ENCODE results near the gene CD1C. TPM values are rescaled to one million over a fixed set of nuclear protein-coding genes. Genes with fewer than 3 reads are reported as not detected.
"Not testable (repeated sequence)": the region's sequence is repeated elsewhere in the genome, so short reads cannot be mapped to it uniquely, and the experiment has no call there.

The CD1C gene
- total RNA-seq, 1 donor from 2014 or later: not detected

DNA sequence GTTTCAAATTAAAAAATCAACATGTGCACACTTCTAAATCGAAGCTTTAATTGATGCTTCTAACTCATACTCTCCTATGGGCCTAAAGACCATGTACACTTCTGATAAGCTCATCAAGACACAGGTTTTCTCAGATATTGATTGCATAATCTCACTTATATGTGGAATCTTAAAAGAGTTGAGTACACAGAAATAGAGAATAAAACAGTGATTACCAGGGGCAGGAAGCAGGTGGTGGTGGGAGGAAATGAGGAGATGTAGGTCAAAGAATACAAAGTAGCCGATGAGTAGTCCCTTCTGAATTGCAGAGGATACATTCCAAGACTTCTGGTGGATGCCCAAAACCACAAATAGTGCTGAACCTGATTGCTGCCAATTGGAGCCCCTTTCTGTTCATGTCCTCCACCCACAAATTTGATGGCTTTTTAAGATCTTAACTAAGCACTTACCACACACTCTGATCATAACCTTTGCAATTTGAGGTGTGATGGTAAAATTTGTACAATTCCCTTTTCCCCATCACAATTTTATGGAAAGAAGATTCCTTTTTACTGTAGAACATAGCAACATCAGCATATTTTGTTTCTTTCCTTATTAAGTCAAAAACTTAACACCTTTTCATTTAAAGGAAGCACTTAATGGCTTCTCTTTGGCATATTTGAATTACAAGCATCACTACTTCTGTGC lies 44.9 kb downstream of the CD1C start:
- no peak for FAIRE-seq
- no peak overlapping the region for H3K4me3 ChIP-seq (ENCODE audit: insufficient read depth, low read depth, low read length)
- H4K20me1 ChIP-seq (ENCODE audit: insufficient read depth, low read length): no peaks in the 10 kb centered on the region
- no peak overlapping the region for H3K9ac ChIP-seq (ENCODE audit: low read length)
- no peaks in the 10 kb centered on the region for H3K36me3 ChIP-seq (ENCODE audit: insufficient read depth, low read length)
- H3K4me1 ChIP-seq (ENCODE audit: insufficient read depth, low read length): no peaks in the 10 kb centered on the region
- H3K79me2 ChIP-seq (ENCODE audit: insufficient read depth, low read length): no peaks in the 10 kb centered on the region
- H2AFZ ChIP-seq (ENCODE audit: low read depth, low read length): no peak overlapping the region
- H3K4me2 ChIP-seq (ENCODE audit: low read length): no peak overlapping the region
- H3K27me3 Mint-ChIP-seq (ENCODE audit: low read depth, unreplicated experiment): no peaks in the 10 kb centered on the region
- TF ChIP-seq, protein P1, sequence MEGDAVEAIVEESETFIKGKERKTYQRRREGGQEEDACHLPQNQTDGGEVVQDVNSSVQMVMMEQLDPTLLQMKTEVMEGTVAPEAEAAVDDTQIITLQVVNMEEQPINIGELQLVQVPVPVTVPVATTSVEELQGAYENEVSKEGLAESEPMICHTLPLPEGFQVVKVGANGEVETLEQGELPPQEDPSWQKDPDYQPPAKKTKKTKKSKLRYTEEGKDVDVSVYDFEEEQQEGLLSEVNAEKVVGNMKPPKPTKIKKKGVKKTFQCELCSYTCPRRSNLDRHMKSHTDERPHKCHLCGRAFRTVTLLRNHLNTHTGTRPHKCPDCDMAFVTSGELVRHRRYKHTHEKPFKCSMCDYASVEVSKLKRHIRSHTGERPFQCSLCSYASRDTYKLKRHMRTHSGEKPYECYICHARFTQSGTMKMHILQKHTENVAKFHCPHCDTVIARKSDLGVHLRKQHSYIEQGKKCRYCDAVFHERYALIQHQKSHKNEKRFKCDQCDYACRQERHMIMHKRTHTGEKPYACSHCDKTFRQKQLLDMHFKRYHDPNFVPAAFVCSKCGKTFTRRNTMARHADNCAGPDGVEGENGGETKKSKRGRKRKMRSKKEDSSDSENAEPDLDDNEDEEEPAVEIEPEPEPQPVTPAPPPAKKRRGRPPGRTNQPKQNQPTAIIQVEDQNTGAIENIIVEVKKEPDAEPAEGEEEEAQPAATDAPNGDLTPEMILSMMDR (IDR thresholded peaks at IDR 0.05; ENCODE audit: insufficient read depth, low read depth, low read length): no peak
- TF ChIP-seq EZH2 (IDR thresholded peaks at IDR 0.05; ENCODE audit: insufficient read depth, low read length): no peak
- no peak overlapping the region for H3K4me3 Mint-ChIP-seq (ENCODE audit: unreplicated experiment)
- no peak overlapping the region for H3K27ac ChIP-seq (ENCODE audit: low read depth, low read length)
- H3K36me3 Mint-ChIP-seq (ENCODE audit: low read depth, unreplicated experiment): no peaks in the 10 kb centered on the region
- H3K9me3 ChIP-seq (ENCODE audit: insufficient read depth, low read depth, low read length): no peaks in the 10 kb centered on the region
- peaks cover 10% of the 10 kb centered on the region for H3K9me3 Mint-ChIP-seq (ENCODE audit: unreplicated experiment)
- DNase-seq (ENCODE audit: low read depth): no peak
- H3K27me3 ChIP-seq (ENCODE audit: insufficient read depth, low read length): no peaks in the 10 kb centered on the region
- peak overlapping the region; percentile 82 for H3K27ac Mint-ChIP-seq (ENCODE audit: unreplicated experiment)
- peaks cover 17% of the 10 kb centered on the region for H3K4me1 Mint-ChIP-seq (ENCODE audit: low read depth, unreplicated experiment)

DNA sequence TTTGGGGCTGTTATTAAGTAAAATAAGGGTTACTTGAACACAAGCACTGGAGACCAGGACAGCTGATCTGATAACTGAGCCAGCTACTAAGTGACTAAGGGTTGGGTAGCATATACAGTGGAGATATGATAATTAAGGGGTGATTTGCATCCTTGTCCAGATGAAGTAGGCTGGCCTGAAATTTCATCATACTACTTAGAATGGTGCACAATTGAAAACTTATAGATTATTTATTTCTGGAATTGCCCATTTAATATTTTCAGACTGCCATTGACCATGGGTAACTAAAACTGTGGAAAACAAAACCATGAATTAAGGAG lies 45.5 kb downstream of the CD1C start:
- H3K27ac ChIP-seq (ENCODE audit: low read depth, low read length): no peak overlapping the region
- peaks cover 10% of the 10 kb centered on the region for H3K9me3 Mint-ChIP-seq (ENCODE audit: unreplicated experiment)
- no peak for DNase-seq (ENCODE audit: low read depth)
- no peak overlapping the region for H2AFZ ChIP-seq (ENCODE audit: low read depth, low read length)
- H3K27me3 Mint-ChIP-seq (ENCODE audit: low read depth, unreplicated experiment): no peaks in the 10 kb centered on the region
- H4K20me1 ChIP-seq (ENCODE audit: insufficient read depth, low read length): no peaks in the 10 kb centered on the region
- FAIRE-seq: no peak
- no peak for TF ChIP-seq EZH2 (IDR thresholded peaks at IDR 0.05; ENCODE audit: insufficient read depth, low read length)
- TF ChIP-seq, protein P1 (IDR thresholded peaks at IDR 0.05; ENCODE audit: insufficient read depth, low read depth, low read length): no peak
- no peaks in the 10 kb centered on the region for H3K9me3 ChIP-seq (ENCODE audit: insufficient read depth, low read depth, low read length)
- H3K79me2 ChIP-seq (ENCODE audit: insufficient read depth, low read length): no peaks in the 10 kb centered on the region
- H3K4me3 Mint-ChIP-seq (ENCODE audit: unreplicated experiment): no peak overlapping the region
- no peaks in the 10 kb centered on the region for H3K36me3 ChIP-seq (ENCODE audit: insufficient read depth, low read length)
- H3K4me1 ChIP-seq (ENCODE audit: insufficient read depth, low read length): no peaks in the 10 kb centered on the region
- H3K4me2 ChIP-seq (ENCODE audit: low read length): no peak overlapping the region
- H3K27ac Mint-ChIP-seq (ENCODE audit: unreplicated experiment): peak overlapping the region; percentile 82
- no peak overlapping the region for H3K4me3 ChIP-seq (ENCODE audit: insufficient read depth, low read depth, low read length)
- no peaks in the 10 kb centered on the region for H3K27me3 ChIP-seq (ENCODE audit: insufficient read depth, low read length)
- no peaks in the 10 kb centered on the region for H3K36me3 Mint-ChIP-seq (ENCODE audit: low read depth, unreplicated experiment)
- H3K9ac ChIP-seq (ENCODE audit: low read length): no peak overlapping the region
- H3K4me1 Mint-ChIP-seq (ENCODE audit: low read depth, unreplicated experiment): peaks cover 17% of the 10 kb centered on the region

DNA sequence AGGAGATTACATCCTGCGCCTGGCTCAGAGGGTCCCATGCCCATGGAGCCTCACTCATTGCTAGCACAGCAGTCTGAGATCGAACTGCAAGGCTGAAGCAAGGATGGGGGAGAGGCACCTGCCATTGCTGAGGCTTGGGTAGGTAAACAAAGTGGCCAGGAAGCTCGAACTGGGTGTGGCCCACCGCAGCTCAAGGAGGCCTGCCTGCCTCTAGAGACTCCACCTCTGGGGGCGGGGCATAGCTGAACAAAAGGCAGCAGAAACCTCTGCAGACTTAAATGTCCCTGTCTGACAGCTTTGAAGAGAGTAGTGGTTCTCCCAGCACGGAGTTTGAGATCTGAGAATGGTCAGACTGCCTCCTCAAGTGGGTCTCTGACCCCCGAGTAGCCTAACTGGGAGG lies 46.7 kb downstream of the CD1C start:
- not testable (repeated sequence) for H3K4me2 ChIP-seq (ENCODE audit: low read length); H3K27me3 ChIP-seq (ENCODE audit: insufficient read depth, low read length); DNase-seq (ENCODE audit: low read depth); H3K4me1 ChIP-seq (ENCODE audit: insufficient read depth, low read length); H3K9me3 ChIP-seq (ENCODE audit: insufficient read depth, low read depth, low read length); H3K79me2 ChIP-seq (ENCODE audit: insufficient read depth, low read length); H2AFZ ChIP-seq (ENCODE audit: low read depth, low read length); FAIRE-seq; H3K27me3 Mint-ChIP-seq (ENCODE audit: low read depth, unreplicated experiment); H3K36me3 ChIP-seq (ENCODE audit: insufficient read depth, low read length); H3K36me3 Mint-ChIP-seq (ENCODE audit: low read depth, unreplicated experiment); H3K27ac Mint-ChIP-seq (ENCODE audit: unreplicated experiment); H3K4me3 ChIP-seq (ENCODE audit: insufficient read depth, low read depth, low read length); H3K4me3 Mint-ChIP-seq (ENCODE audit: unreplicated experiment); H3K27ac ChIP-seq (ENCODE audit: low read depth, low read length); H4K20me1 ChIP-seq (ENCODE audit: insufficient read depth, low read length); H3K9ac ChIP-seq (ENCODE audit: low read length)
- Mint-ChIP-seq H3K4me1 (ENCODE audit: low read depth, unreplicated experiment) (peaks cover 17% of the 10 kb centered on the region), H3K9me3 (ENCODE audit: unreplicated experiment) (peaks cover 12% of the 10 kb centered on the region)

Other genes starting within 250 kb of the CD1C start
- gene CD1D, start 109.0 kb upstream of the CD1C start, total RNA-seq: 0.18 TPM in 1 of 2 replicates, not detected in the other
- not detected in 2 replicates for gene CD1A, start 35.5 kb upstream of the CD1C start, total RNA-seq
- not detected in 2 replicates for gene CD1B, start 41.6 kb downstream of the CD1C start, total RNA-seq
- not detected in 2 replicates for gene CD1E, start 64.0 kb downstream of the CD1C start, total RNA-seq
- gene OR10T2, start 109.5 kb downstream of the CD1C start, total RNA-seq: not detected in 2 replicates
- not detected in 2 replicates for gene OR10K2, start 136.3 kb downstream of the CD1C start, total RNA-seq
- gene OR10K1, start 171.9 kb downstream of the CD1C start, total RNA-seq: not detected in 2 replicates
- gene OR10R2, start 182.3 kb downstream of the CD1C start, total RNA-seq: not detected in 2 replicates